OCI-LY1 (cell line): ENCODE results near the gene TRIM7.

Experiments used
- EZH2 ChIP-seq: fragments of 200-600 bp; sonication (generic), shearing (Covaris generic); IDR thresholded peaks from 2 replicates; pipeline ENCODE4 v1.8.0; 2017; ENCODE audit warnings: borderline replicate concordance, mixed run types, mild to moderate bottlenecking, antibody characterized with exemption, low read length, moderate library complexity, mixed read lengths
- TF ChIP-seq, protein P1 (sequence below): fragments of 200-600 bp; sonication (generic), shearing (Covaris generic); IDR thresholded peaks from 2 replicates; pipeline ENCODE4 v1.5.1; 2017; ENCODE audit warnings: mild to moderate bottlenecking, antibody characterized with exemption, low read length, moderate library complexity, mixed read lengths

- TF ChIP-seq EZH2: no peak
- TF ChIP-seq, protein P1, sequence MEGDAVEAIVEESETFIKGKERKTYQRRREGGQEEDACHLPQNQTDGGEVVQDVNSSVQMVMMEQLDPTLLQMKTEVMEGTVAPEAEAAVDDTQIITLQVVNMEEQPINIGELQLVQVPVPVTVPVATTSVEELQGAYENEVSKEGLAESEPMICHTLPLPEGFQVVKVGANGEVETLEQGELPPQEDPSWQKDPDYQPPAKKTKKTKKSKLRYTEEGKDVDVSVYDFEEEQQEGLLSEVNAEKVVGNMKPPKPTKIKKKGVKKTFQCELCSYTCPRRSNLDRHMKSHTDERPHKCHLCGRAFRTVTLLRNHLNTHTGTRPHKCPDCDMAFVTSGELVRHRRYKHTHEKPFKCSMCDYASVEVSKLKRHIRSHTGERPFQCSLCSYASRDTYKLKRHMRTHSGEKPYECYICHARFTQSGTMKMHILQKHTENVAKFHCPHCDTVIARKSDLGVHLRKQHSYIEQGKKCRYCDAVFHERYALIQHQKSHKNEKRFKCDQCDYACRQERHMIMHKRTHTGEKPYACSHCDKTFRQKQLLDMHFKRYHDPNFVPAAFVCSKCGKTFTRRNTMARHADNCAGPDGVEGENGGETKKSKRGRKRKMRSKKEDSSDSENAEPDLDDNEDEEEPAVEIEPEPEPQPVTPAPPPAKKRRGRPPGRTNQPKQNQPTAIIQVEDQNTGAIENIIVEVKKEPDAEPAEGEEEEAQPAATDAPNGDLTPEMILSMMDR: no peak; the same call in 1 of the 2 replicates
Measured at GRCh38 chr5:181188700-181189362, 16.2 kb downstream of the TRIM7 start.
